Measurements from ENCODE around the gene PNRC1. TPM values are rescaled to one million over a fixed set of nuclear protein-coding genes. Genes with fewer than 3 reads are reported as not detected.
"Not testable (repeated sequence)": the region's sequence is repeated elsewhere in the genome, so short reads cannot be mapped to it uniquely, and the experiment has no call there.

Gene PNRC1
- total RNA-seq, 1 experiment from 2014 or later = 66.2 TPM

DNA sequence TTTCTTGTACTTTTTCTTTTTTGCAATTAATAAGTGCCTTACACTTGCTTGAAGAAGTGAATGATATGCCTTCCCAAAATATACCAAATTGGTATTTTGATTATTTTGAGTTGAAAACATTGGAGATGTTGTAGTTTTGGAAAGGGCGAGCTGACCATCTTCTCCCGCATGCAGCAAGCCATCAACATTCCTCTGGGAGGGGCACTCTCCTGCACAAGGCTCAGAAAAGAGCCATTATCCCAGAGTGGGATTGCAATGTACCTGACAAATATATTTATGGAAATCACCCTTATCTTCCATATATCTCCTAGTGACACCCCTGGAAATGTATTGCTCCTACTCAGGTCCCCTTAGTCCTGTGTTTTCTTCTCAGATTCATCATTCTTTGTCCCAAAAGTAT is 22.8 kb upstream of the PNRC1 start:
- DNase-seq (ENCODE audit: extremely low read depth, low read depth) = no peak

DNA sequence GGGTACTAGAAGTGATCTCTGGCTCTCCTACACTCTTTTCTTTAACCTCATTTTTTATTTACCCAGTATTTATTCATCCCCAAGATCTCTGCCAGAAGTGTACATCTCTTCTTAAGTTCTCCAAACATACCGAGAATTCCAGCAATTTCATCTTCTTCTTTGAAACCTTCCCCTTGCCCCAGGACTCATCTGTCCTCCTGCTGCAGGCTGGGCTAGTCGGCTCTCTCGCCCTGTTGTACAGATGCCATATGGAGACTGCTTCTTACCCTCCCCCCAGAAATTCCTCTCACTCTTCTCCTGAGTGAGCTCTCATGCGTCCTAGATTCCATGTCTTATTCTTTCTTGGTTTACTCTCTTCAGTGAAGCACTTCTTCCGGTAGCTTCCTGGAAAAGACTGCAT is 21.9 kb upstream of the PNRC1 start:
- DNase-seq (ENCODE audit: extremely low read depth, low read depth) = no peak

DNA sequence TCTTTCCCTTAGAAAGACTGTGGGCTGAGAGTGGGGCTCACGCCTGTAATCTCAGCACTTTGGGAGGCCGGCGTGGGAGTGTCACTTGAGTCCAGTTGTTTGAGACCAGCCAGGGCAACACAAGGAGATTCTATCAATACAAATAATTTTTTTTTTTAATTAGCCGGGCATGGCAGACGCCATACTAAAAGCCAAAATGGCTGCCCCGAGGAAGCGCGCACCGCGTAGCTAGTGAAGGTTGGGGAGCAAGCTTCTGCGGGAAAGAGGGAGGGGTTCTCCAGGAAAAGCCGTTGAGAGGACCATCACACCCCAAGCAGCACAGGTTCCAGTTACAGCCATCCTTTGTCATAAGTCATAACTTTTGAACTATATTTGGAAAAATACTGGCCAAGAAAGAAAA is 21.3 kb upstream of the PNRC1 start:
- DNase-seq (ENCODE audit: extremely low read depth, low read depth) = no peak

- no peak for DNase-seq (ENCODE audit: extremely low read depth, low read depth)
Observed at GRCh38 chr6:89063881-89064280, 16.7 kb upstream of the PNRC1 start.

- DNase-seq (ENCODE audit: extremely low read depth, low read depth) = not testable (repeated sequence)
Observed at GRCh38 chr6:89064931-89065330, 15.6 kb upstream of the PNRC1 start.

GRCh38 chr6:89066121-89066520 is 14.4 kb upstream of the PNRC1 start:
- DNase-seq (ENCODE audit: extremely low read depth, low read depth) = not testable (repeated sequence)

GRCh38 chr6:89066940-89067646 is 13.5 kb upstream of the PNRC1 start:
- no peak for DNase-seq (ENCODE audit: extremely low read depth, low read depth)

DNA sequence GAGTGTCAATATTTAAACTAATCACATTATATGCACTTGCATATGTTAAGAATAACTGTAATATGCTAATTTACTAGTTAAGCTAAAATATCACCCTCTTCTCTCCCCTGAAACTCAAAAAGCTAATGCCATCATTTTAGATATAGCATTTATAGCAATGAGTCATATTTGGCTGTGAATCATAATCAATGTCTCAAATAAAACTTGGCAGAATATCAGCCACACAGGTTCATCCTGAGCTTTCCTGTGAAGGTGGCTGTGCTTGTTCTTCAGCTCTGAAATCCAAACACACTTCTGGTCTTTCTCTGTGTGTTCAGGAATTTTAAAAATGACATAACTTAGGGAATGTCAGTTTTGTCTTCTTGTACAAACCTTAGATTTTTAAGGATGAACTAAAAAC is 12.8 kb upstream of the PNRC1 start:
- no peak for DNase-seq (ENCODE audit: extremely low read depth, low read depth)

DNA sequence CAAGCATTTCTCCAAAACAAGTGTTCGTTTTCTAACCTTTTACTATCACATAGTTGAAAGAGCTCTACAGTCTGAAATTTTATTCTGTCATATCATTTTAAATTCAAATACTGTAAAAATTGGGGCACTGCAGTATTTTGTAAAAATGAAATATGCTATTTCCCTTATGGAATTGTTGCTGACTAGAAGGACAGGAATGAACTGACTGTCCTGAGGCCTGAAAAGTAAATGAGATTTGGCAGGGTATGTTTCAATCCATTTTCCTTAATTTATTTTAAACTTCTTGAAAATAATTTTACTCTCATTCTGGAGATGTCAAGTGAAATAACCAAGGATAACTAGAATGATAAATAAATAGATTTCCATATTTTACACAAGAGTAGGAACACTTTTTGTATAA is 11.9 kb upstream of the PNRC1 start:
- DNase-seq (ENCODE audit: extremely low read depth, low read depth) = no peak

DNA sequence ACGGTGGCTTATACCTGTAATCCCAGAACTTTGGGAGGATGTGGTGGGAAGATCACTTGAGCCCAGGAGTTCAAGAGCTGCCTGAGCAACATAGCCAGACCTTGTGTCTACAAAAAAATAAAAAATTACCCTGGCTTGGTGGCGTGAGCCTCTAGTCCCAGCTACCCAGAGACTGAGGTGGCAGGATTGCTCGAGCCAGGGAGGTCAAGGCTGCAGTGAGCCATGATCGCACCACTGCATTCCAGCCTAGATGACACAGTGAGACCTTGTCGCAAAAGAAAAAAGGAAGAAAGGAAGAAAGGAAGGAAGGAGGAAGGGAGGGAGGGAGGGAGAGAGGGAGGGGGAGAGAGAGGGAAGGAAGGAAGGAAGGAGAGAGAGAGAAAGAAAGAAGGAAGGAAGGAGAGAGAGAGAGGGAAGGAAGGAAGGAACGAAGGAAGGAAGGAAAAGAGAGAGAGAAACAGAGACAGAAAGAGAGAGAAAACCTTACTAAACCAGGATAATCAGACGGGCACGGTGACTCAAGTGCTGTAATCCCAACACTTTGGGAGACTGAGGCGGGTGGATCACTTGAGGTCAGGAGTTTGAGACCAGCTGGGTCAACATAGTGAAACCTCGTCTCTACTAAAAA is 10.9 kb upstream of the PNRC1 start:
- DNase-seq (ENCODE audit: extremely low read depth, low read depth) = no peak

- no peak for DNase-seq (ENCODE audit: extremely low read depth, low read depth)
Observed at GRCh38 chr6:89071036-89071435, 9.5 kb upstream of the PNRC1 start.

DNA sequence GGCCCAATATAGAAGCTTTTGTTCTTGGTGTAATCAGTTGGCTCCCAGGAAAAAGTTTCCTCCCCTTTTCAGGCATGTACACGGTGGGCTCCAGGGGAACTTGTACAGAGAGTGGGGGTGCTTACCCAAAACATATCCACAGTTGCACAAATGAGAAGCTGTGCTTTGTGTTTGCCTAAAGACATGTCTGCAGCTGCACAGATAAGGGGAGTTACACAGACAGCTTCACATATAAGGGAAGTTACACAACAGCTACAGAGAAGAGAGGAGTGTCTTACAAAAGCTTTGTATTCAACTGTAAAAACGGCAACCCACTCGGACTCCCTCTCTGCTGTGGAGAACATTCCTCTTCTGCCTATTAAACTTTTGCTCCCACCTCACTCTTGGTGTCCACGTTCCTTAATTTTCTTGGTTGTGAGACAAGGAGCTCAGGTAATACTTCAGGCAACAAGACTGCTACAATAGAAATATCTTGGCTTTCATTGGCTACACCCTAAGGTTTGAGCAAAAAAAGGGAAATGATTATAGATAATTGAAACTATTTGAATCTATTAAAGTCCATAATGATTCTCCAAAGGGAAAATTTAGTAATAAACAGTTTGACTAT is 7.4 kb upstream of the PNRC1 start:
- no peak for DNase-seq (ENCODE audit: extremely low read depth, low read depth)

DNA sequence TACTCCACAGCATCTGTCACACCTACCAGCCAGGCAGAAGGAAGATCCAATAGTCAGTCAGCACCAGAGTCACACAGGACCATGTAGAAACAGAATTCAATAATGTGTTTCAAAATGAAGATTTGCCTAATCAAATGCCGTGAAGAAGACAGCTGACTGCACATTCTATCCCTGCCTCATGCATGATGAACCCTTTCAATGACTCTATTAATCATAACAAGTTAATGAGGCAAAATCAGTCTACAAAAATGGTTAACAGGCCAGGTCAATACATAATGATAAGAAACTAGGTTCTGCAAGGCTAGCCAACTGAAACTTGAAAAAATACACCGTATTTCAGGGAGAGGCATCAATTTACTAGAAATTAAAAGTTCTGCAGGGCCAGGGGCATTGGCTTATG is 6.7 kb upstream of the PNRC1 start:
- DNase-seq (ENCODE audit: extremely low read depth, low read depth) = no peak

DNA sequence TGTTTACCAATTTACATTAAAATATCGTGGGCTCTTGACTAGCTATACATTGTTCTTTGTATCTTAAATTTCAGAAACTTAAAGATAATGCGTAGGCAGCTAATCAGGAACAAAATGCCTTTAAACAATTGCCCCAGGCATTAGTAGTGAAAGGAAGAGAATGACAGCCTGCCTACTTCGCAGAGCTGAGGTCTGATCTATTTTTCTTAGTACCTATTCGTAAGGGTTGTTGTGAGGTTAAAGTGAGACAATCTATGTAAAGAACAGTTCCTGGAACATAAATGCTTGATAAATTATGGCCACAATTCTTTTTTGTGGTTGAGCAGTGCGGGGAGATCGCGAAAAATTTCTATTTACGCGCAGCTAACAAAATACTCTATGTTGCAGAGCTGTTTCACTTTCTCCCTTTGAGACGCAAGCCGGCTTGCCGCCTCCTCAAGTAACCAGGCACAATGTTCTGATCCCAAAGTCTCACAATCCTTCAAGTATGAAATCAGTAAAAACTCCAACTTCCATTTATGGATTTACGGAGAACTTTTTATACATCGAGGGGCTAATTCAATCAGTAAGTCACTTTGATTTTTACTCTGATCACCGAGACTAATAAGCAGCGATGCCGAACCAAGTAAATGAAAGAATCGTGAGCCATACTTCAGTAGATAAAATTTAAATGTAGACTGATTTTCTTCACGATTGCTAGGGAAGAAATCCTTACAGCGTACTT is 878 bp upstream of the PNRC1 start:
- peak; percentile 30 for DNase-seq (ENCODE audit: extremely low read depth, low read depth)

- no peak for DNase-seq (ENCODE audit: extremely low read depth, low read depth)
Observed at GRCh38 chr6:89081129-89081422, 525 bp downstream of the PNRC1 start.

- DNase-seq (ENCODE audit: extremely low read depth, low read depth) = peak; percentile 91
Observed at GRCh38 chr6:89081423-89082322, 1.1 kb downstream of the PNRC1 start.

DNA sequence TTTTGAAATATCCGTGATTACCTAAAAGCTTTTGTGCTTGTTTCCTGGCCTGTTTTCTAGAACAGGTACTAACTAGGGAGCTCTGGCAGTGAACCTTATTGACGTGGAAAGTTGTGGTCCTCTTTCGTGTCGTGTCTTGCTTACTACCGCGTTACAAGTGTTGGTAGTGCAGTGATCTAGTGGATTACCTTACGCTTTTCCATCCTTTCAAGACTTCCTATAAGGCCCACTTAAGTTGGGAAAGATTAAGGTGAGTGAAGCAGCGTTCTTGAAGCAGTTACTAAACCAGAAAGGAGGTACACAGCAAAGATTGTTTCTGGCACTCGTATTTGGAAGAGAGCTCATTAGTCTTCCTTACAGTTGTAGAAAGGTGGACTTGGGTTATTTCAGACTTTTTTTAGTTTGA is 1.9 kb downstream of the PNRC1 start:
- DNase-seq (ENCODE audit: extremely low read depth, low read depth) = no peak

DNA sequence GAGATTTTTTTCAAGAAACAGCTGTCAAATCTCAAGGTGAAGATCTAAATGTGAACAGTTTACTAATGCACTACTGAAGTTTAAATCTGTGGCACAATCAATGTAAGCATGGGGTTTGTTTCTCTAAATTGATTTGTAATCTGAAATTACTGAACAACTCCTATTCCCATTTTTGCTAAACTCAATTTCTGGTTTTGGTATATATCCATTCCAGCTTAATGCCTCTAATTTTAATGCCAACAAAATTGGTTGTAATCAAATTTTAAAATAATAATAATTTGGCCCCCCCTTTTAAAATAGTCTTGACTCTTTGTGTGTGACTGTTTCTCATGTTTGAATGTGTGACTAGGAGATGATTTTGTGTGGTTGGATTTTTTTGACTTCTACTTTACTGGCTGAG is 4.0 kb downstream of the PNRC1 start:
- no peak for DNase-seq (ENCODE audit: extremely low read depth, low read depth)

- DNase-seq (ENCODE audit: extremely low read depth, low read depth) = no peak
Observed at GRCh38 chr6:89084954-89085353, 4.4 kb downstream of the PNRC1 start.

DNA sequence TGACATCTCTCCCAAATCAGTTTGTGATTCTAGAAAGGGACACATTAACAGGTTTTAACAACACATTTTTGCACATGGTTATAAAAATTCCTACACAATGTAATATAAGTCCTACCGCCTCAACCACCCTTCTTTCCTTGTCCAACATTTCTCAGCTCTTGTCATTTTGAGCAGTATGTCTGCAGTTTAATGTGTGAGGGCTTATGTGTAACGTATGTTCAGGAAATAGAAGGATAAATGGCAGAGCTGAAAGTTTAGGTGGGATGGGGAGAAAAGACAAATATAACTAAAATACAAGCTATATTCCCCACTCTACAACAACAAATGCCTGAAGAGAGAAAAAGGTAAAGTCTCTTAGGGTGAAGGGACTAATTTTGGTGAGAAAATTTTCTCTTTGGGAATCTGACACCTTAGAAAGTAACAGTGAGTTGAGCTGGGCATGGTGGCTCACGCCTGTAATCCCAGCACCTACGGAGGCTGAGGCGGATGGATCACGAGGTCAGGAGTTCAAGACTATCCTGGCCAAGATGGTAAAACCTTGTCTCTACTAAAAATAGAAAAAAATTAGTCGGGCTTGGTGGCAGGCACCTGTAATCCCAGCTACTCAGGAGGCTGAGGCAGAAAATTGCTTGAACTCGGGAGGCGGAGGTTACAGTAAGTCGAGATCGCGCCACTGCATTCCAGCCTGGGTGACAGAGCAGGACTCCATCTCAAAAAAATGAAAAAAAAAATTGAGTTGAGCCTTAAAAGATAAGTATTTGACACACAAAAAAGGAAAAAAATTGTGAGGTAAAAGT is 5.1 kb downstream of the PNRC1 start:
- DNase-seq (ENCODE audit: extremely low read depth, low read depth) = no peak
